ENCODE data around the gene TENT5C. TPM values are rescaled to one million over a fixed set of nuclear protein-coding genes. Genes with fewer than 3 reads are reported as not detected.

TENT5C gene
- total RNA-seq, 3 donors from 2014 or later: 16.5 to 37.4 (median 32.1) TPM

DNA sequence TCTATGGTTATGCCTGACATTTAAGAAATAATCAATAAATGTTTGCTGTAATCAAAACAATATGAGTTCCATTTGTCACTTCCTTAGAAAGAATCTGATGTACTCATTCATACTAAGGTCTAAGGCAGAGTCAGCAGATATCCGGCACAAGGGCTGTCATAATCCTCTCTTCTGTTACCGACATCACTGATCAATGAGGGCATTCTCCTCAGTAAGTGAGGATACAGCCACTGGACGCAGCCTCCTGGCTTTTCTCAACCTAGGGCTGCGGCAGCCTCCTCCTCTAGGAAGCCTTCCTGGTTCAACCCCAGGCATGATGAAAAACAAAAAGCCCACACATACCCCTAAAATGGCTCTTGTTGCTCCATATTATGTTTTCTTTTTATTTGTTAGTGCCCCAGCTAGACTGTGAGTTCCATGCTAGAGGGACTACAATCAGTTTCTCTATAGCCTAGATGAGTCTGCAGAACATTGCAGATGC lies 40.7 kb upstream of the TENT5C start:
- Histone ChIP-seq H3K9me3 (no peaks in the 10 kb centered on the region), H3K36me3 (ENCODE audit: low read depth) (no peaks in the 10 kb centered on the region), H3K4me1 (ENCODE audit: low read depth) (peaks cover 20% of the 10 kb centered on the region), H3K4me3 (no peak overlapping the region)
- DNase-seq (no peak), ATAC-seq (no peak)
- intact Hi-C loops (cut with DNase I, micrococcal nuclease): no loop called here
- TF ChIP-seq, protein P1, sequence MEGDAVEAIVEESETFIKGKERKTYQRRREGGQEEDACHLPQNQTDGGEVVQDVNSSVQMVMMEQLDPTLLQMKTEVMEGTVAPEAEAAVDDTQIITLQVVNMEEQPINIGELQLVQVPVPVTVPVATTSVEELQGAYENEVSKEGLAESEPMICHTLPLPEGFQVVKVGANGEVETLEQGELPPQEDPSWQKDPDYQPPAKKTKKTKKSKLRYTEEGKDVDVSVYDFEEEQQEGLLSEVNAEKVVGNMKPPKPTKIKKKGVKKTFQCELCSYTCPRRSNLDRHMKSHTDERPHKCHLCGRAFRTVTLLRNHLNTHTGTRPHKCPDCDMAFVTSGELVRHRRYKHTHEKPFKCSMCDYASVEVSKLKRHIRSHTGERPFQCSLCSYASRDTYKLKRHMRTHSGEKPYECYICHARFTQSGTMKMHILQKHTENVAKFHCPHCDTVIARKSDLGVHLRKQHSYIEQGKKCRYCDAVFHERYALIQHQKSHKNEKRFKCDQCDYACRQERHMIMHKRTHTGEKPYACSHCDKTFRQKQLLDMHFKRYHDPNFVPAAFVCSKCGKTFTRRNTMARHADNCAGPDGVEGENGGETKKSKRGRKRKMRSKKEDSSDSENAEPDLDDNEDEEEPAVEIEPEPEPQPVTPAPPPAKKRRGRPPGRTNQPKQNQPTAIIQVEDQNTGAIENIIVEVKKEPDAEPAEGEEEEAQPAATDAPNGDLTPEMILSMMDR (IDR thresholded peaks at IDR 0.05): no peak

DNA sequence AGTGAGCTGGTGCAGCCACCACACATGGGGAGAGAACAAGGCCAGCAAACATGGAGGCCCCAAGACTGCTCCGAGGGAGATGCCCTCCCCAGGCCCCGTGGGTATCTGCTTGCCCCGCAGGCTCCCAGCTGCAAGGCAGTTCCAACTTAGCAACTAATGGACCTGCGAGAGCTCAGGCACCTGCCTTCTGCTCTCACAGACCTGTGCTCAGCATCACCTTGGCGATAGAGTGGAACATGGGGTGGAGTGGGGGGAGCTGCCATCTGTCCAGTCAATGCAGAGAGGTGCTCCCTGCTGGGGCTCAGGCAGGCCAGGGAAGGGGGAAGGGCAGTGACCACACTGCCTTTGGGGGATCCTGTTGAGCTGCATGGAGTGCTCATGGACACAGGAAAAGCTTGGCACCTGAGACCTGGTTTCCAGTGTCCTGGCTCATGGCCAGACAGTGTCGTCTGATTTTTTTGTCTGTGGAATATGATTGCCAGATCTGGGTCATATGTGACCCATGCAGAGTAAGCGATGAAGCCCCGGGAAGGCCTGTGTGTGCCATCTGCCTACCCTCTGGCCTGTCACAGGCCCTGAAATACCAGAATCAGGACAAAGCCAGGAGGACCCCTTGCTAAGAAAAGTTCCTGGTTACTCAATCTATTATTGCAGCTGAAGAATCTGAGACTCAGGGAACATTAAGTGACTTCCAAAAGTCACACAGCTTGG lies 39.9 kb upstream of the TENT5C start:
- no peak for DNase-seq
- intact Hi-C loops (cut with DNase I, micrococcal nuclease): no loop called here
- no peak for ATAC-seq

GRCh38 chr1:117566556-117566955 lies 39.3 kb upstream of the TENT5C start:
- Histone ChIP-seq H3K36me3 (ENCODE audit: low read depth) (no peaks in the 10 kb centered on the region), H3K9me3 (no peaks in the 10 kb centered on the region), H3K4me3 (no peak overlapping the region), H3K4me1 (ENCODE audit: low read depth) (peaks cover 31% of the 10 kb centered on the region)
- ATAC-seq (no peak), DNase-seq (no peak)
- intact Hi-C loops (cut with DNase I, micrococcal nuclease): no loop called here
- TF ChIP-seq, protein P1 (IDR thresholded peaks at IDR 0.05): no peak

More for the DNA sequence above, 39.9 kb upstream of the TENT5C start:
- Histone ChIP-seq H3K9me3 (no peaks in the 10 kb centered on the region), H3K36me3 (ENCODE audit: low read depth) (no peaks in the 10 kb centered on the region), H3K4me3 (no peak overlapping the region), H3K4me1 (ENCODE audit: low read depth) (peaks cover 26% of the 10 kb centered on the region)
- TF ChIP-seq, protein P1 (IDR thresholded peaks at IDR 0.05): no peak

DNA sequence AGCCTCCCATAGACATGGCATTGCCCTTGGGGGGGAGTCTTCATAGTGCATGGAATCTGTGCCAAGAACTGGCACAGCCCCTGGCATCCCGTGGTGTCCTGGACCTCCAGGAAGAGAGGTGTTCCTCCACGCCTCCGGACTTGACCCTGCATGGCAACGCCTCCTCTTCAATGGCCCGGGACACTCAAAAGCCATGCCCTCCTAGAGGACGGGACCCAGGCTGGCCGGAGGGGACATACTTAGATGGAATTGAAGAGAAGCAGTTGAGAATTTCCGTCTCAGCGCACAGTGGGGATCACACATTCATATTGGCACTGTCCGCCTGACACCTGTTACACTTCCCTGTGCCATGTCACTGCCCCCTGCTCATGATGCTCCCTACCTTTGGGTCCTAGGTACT lies 38.4 kb upstream of the TENT5C start:
- H3K4me3 ChIP-seq: no peak overlapping the region

GRCh38 chr1:117567976-117568375 lies 37.9 kb upstream of the TENT5C start:
- Histone ChIP-seq H3K4me1 (ENCODE audit: low read depth) (peaks cover 30% of the 10 kb centered on the region), H3K4me3 (no peak overlapping the region), H3K9me3 (no peaks in the 10 kb centered on the region), H3K36me3 (ENCODE audit: low read depth) (no peaks in the 10 kb centered on the region)
- TF ChIP-seq, protein P1 (IDR thresholded peaks at IDR 0.05): no peak
- ATAC-seq (no peak), DNase-seq (no peak)
- intact Hi-C loops (cut with DNase I, micrococcal nuclease): no loop called here

More for the DNA sequence above, 38.4 kb upstream of the TENT5C start:
- Histone ChIP-seq H3K36me3 (ENCODE audit: low read depth) (no peaks in the 10 kb centered on the region), H3K9me3 (no peaks in the 10 kb centered on the region), H3K4me1 (ENCODE audit: low read depth) (peaks cover 31% of the 10 kb centered on the region)
- intact Hi-C loops (cut with DNase I, micrococcal nuclease): no loop called here
- DNase-seq (no peak), ATAC-seq (no peak)
- TF ChIP-seq, protein P1 (IDR thresholded peaks at IDR 0.05): no peak

Measured in mucosa of descending colon (tissue), 3 donors.